HEK293 (cell line): ENCODE results near the gene PLEKHF1.

Experiments used
- CTCF ChIA-PET: fragments of 350-600 bp; formaldehyde crosslinking; extraction: SDS; loops from one replicate; lab custom pipeline; 2021; ENCODE audit warnings: antibody characterized with exemption; lab: Yijun Ruan, JAX
- POLR2A ChIA-PET: fragments of 300-600 bp; formaldehyde crosslinking; extraction: SDS; loops from one replicate; lab custom pipeline; 2020; ENCODE audit warnings: antibody characterized with exemption, inconsistent platforms; lab: Yijun Ruan, JAX
- H3K27ac ChIP-seq: fragments of 200-500 bp; sonication (Bioruptor generic); 2 replicates; pipeline ENCODE4 v1.5.1; 2014; ENCODE audit warnings: low read depth, low read length, control low read depth, inconsistent platforms; ENCODE audit errors: extremely low read depth
- H3K36me3 ChIP-seq, 2 experiments: fragments of 200-500 bp in 1 of 2; sonication (Bioruptor generic) in 1 of 2; 1 replicate in 1 of 2; 2 replicates in 1 of 2; pipeline ENCODE4 v1.5.1; 2014 to 2017; ENCODE audit warnings: inconsistent platforms in 2 of 2, low read length in 2 of 2; ENCODE audit not compliant: control insufficient read depth in 2 of 2, insufficient read depth in 1 of 2
- H3K4me1 ChIP-seq: fragments of 200-500 bp; sonication (Bioruptor generic); 2 replicates; pipeline ENCODE4 v1.5.1; 2014; ENCODE audit warnings: mild to moderate bottlenecking, low read length, inconsistent platforms; ENCODE audit not compliant: control insufficient read depth, insufficient read depth
- H3K4me3 ChIP-seq: 2 replicates; pipeline ENCODE4 v1.5.1; 2011; ENCODE audit warnings: low read depth, mild to moderate bottlenecking, control low read depth, low read length, moderate library complexity
- H3K9me3 ChIP-seq: fragments of 200-500 bp; sonication (Bioruptor generic); 2 replicates; pipeline ENCODE4 v1.5.1; 2014; ENCODE audit warnings: low read depth, low read length, inconsistent platforms; ENCODE audit not compliant: control insufficient read depth, insufficient read depth
- BCL11A ChIP-seq: fragments of 450-650 bp; formaldehyde crosslinking; IDR thresholded peaks from 2 replicates; pipeline ENCODE4 v1.5.1; 2016; ENCODE audit warnings: low read depth, missing biosample characterization, missing genetic modification characterization
- BCL6B ChIP-seq: fragments of 450-650 bp; formaldehyde crosslinking; IDR thresholded peaks from 2 replicates; pipeline ENCODE4 v1.5.1; 2017; ENCODE audit warnings: missing biosample characterization, missing genetic modification characterization
- HIC1 ChIP-seq: fragments of 450-650 bp; formaldehyde crosslinking; IDR thresholded peaks from 2 replicates; pipeline ENCODE4 v1.5.1; 2016; ENCODE audit warnings: missing biosample characterization, missing genetic modification characterization
- KLF16 ChIP-seq: fragments of 450-650 bp; formaldehyde crosslinking; IDR thresholded peaks from 2 replicates; pipeline ENCODE4 v1.5.1; 2017; ENCODE audit warnings: missing biosample characterization, missing genetic modification characterization
- KLF9 ChIP-seq: fragments of 450-650 bp; formaldehyde crosslinking; IDR thresholded peaks from 2 replicates; pipeline ENCODE4 v1.5.1; 2016; ENCODE audit warnings: missing biosample characterization, missing genetic modification characterization, low read depth
- OSR2 ChIP-seq: fragments of 450-650 bp; formaldehyde crosslinking; IDR thresholded peaks from 2 replicates; pipeline ENCODE4 v1.5.1; 2016; ENCODE audit warnings: missing biosample characterization, missing genetic modification characterization
- PATZ1 ChIP-seq: fragments of 450-650 bp; formaldehyde crosslinking; IDR thresholded peaks from 2 replicates; pipeline ENCODE4 v1.5.1; 2016; ENCODE audit warnings: missing biosample characterization, missing genetic modification characterization
- SALL2 ChIP-seq: fragments of 450-650 bp; formaldehyde crosslinking; IDR thresholded peaks from 2 replicates; pipeline ENCODE4 v1.5.0; 2017; ENCODE audit warnings: missing biosample characterization, mild to moderate bottlenecking, missing genetic modification characterization, borderline replicate concordance
- SCRT2 ChIP-seq: fragments of 450-650 bp; formaldehyde crosslinking; IDR thresholded peaks from 2 replicates; pipeline ENCODE4 v1.5.1; 2016; ENCODE audit warnings: missing biosample characterization, missing genetic modification characterization
- SP2 ChIP-seq: fragments of 450-650 bp; formaldehyde crosslinking; IDR thresholded peaks from 2 replicates; pipeline ENCODE4 v1.5.1; 2016; ENCODE audit warnings: missing biosample characterization, missing genetic modification characterization
- ZBTB11 ChIP-seq: fragments of 450-650 bp; formaldehyde crosslinking; conservative IDR thresholded peaks from 2 replicates; pipeline ENCODE4 v1.5.1; 2016; ENCODE audit warnings: low read depth, missing biosample characterization, missing genetic modification characterization
- ZBTB20 ChIP-seq: fragments of 450-650 bp; formaldehyde crosslinking; IDR thresholded peaks from 2 replicates; pipeline ENCODE4 v1.5.1; 2016; ENCODE audit warnings: missing biosample characterization, missing genetic modification characterization
- ZFP37 ChIP-seq: fragments of 450-650 bp; formaldehyde crosslinking; IDR thresholded peaks from 2 replicates; pipeline ENCODE4 v1.5.1; 2016; ENCODE audit warnings: missing biosample characterization, missing genetic modification characterization
- ZNF133 ChIP-seq: fragments of 450-650 bp; formaldehyde crosslinking; IDR thresholded peaks from 2 replicates; pipeline ENCODE4 v1.5.1; 2016; ENCODE audit warnings: missing biosample characterization, missing genetic modification characterization
- ZNF274 ChIP-seq, 2 experiments: fragments of 200-500 bp in 1 of 2; fragments of 450-650 bp in 1 of 2; sonication (Bioruptor generic) in 1 of 2; formaldehyde crosslinking in 1 of 2; IDR thresholded peaks; 2 replicates each; pipeline versions ENCODE4 v1.5.1 to v1.6.1; 2014 to 2016; ENCODE audit warnings: borderline replicate concordance in 1 of 2, inconsistent platforms in 1 of 2, low read length in 1 of 2, missing biosample characterization in 1 of 2, missing genetic modification characterization in 1 of 2
- ZNF280C ChIP-seq: fragments of 450-650 bp; formaldehyde crosslinking; IDR thresholded peaks from 2 replicates; pipeline ENCODE4 v1.5.1; 2016; ENCODE audit warnings: missing biosample characterization, missing genetic modification characterization
- ZNF341 ChIP-seq: fragments of 450-650 bp; formaldehyde crosslinking; IDR thresholded peaks from 2 replicates; pipeline ENCODE4; 2016; ENCODE audit warnings: low read depth, missing biosample characterization, missing genetic modification characterization
- ZNF350 ChIP-seq: fragments of 450-650 bp; formaldehyde crosslinking; IDR thresholded peaks from 2 replicates; pipeline ENCODE4 v1.5.0; 2017; ENCODE audit warnings: missing biosample characterization, mild to moderate bottlenecking, missing genetic modification characterization
- ZNF48 ChIP-seq: fragments of 450-650 bp; formaldehyde crosslinking; IDR thresholded peaks from 2 replicates; pipeline ENCODE4 v1.5.1; 2016; ENCODE audit warnings: missing biosample characterization, missing genetic modification characterization
- ZNF629 ChIP-seq: fragments of 450-650 bp; formaldehyde crosslinking; IDR thresholded peaks from 2 replicates; pipeline ENCODE4 v1.5.1; 2017; ENCODE audit warnings: missing biosample characterization, missing genetic modification characterization
- ZNF654 ChIP-seq: fragments of 450-650 bp; formaldehyde crosslinking; IDR thresholded peaks from 2 replicates; pipeline ENCODE4 v1.5.1; 2016; ENCODE audit warnings: low read depth, missing biosample characterization, missing genetic modification characterization
- ZNF747 ChIP-seq: fragments of 450-650 bp; formaldehyde crosslinking; IDR thresholded peaks from 2 replicates; pipeline ENCODE4 v1.5.1; 2016; ENCODE audit warnings: missing biosample characterization, missing genetic modification characterization
- ZSCAN4 ChIP-seq: fragments of 450-650 bp; formaldehyde crosslinking; IDR thresholded peaks from 2 replicates; pipeline ENCODE4 v1.5.1; 2017; ENCODE audit warnings: missing biosample characterization, missing genetic modification characterization

Gene PLEKHF1

GRCh38 chr19:29665826-29666577 is 741 bp downstream of the PLEKHF1 start:
- peak overlapping the region; percentile 71; the same call in 1 of the 2 replicates for H3K27ac ChIP-seq
- no peak for TF ChIP-seq ZBTB20 (tag by site-specific recombination)
- TF ChIP-seq ZNF48, result no peak
- TF ChIP-seq ZNF133 (tag by site-specific recombination), result no peak
- TF ChIP-seq ZNF629, result peak; percentile 47; the same call in 1 of the 2 replicates
- no peak for TF ChIP-seq SALL2
- TF ChIP-seq BCL6B (tag by site-specific recombination), result no peak
- no peak; the same call in 1 of the 2 replicates for TF ChIP-seq ZFP37 (tag by site-specific recombination)
- TF ChIP-seq ZNF274 (IDR thresholded peaks at IDR 0.05; ENCODE audit: low read length), result no peak
- no peak; the same call in 1 of the 2 replicates for TF ChIP-seq ZNF274 (tag by site-specific recombination; IDR thresholded peaks at IDR 0.05; ENCODE audit: borderline replicate concordance)
- peak; percentile 4; the same call in 1 of the 2 replicates for TF ChIP-seq ZNF341
- no peak for TF ChIP-seq ZNF350 (tag by site-specific recombination)
- no peak for TF ChIP-seq ZNF654 (tag by site-specific recombination)
- peak; percentile 96 for TF ChIP-seq BCL11A (tag by site-specific recombination)
- TF ChIP-seq ZBTB11 (tag by site-specific recombination), result no peak; the same call in 1 of the 2 replicates
- no peak for TF ChIP-seq ZSCAN4 (tag by site-specific recombination)
- TF ChIP-seq HIC1 (tag by site-specific recombination), result 0 out of 2 replicates have a peak, but pooled peaks have one; percentile 54
- TF ChIP-seq SP2, result peak; percentile 94
- TF ChIP-seq PATZ1 (tag by site-specific recombination), result no peak; the same call in 1 of the 2 replicates
- no peak; the same call in none of the 2 replicates for TF ChIP-seq KLF16 (tag by site-specific recombination)
- TF ChIP-seq ZNF747 (tag by site-specific recombination), result no peak
- no peak for TF ChIP-seq ZNF280C
- no peak for TF ChIP-seq OSR2
- TF ChIP-seq SCRT2, result no peak
- TF ChIP-seq KLF9 (tag by site-specific recombination), result 0 out of 2 replicates have a peak, but pooled peaks have one; percentile 19

More at GRCh38 chr19:29665826-29666577, 741 bp downstream of the PLEKHF1 start:
- no peaks in the 10 kb centered on the region for H3K9me3 ChIP-seq
- peaks cover 48% of the 10 kb centered on the region for H3K4me1 ChIP-seq
- CTCF ChIA-PET, result interaction anchor here (0.5 to 11.0 kb wide), 14 partner anchors 8 to 94 kb away, joined by 3 to 105 read pairs (median 4); partner anchors contain the start of genes C19orf12 and POP4
- POLR2A ChIA-PET, result interaction anchor here (0.5 to 4.7 kb wide), 11 partner anchors 7 to 560 kb away, joined by 3 to 37 read pairs (median 4); partner anchors contain the start of genes C19orf12 and POP4
- peak overlapping the region; percentile 59 for H3K4me3 ChIP-seq
- H3K36me3 ChIP-seq, result peaks cover 0 to 4% of the 10 kb centered on the region in 2 experiments; a peak in 1 of 3 replicates
